SH-SY5Y (cell line): ENCODE measurements around the gene MYBL2.

ENCODE experiments used
- GATA2 ChIP-seq: IDR thresholded peaks from 2 replicates; pipeline ENCODE4 v1.6.1; 2011; ENCODE audit warnings: mild to moderate bottlenecking, low read depth, low read length
- GATA3 ChIP-seq: IDR thresholded peaks from 2 replicates; pipeline ENCODE4 v1.6.1; 2011; ENCODE audit warnings: low read depth, mild to moderate bottlenecking, low read length, moderate library complexity

DNA sequence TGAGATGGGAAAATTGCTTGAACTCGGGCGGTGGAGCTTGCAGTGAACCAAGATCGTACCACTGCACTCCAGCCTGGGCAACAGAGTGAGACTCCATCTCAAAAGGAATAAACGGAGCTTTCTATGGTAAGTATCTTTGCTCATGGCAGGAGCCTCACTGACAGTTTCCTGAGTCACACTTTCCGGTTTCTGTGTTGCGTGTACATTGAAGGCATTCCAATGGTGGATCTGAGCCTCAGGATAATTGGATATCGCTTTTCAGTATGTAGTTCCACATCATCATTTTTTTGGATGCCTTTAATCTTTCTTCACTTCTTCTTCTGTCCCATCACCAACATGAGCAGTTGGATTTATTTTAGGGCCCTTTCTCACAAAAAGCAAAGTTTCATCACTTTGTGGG lies 88.5 kb downstream of the MYBL2 start:
- TF ChIP-seq GATA2 (no peak), GATA3 (no peak)
